Measurements from ENCODE around the gene IQCC.

IQCC gene

DNA sequence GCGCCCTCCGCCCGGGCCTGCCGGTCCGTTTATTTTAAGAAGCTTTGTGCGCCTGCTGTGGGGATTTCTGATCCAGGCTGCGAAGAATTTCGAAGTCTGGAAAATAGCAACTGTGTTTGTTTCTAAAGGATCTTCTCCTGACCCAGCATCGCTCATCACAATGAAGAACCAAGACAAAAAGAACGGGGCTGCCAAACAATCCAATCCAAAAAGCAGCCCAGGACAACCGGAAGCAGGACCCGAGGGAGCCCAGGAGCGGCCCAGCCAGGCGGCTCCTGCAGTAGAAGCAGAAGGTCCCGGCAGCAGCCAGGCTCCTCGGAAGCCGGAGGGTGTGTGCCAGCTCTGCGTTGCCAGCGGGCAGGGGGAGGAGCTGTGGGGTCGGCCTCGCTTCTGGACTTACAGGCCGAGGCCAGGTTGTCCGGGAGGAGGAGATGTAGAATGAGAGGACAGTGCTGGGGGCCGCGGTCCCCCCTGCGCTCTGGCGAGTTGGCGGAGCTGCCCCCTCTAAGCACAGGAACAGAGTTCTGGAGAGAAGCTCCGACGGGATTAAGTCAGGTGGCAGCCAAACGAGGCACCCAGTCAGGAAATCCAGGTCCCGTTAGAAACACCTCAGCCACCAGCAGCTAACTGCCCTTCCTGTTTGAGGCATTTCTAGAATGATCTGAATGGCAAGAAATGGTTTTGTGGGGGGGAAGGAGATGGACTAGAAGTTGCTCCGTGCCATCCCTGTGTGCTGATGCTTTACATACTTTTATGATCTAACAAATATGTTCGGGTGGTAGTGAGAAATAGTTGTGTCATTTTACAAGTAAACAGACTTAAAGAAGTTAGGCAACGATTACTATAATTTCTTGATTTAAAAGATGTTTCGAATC, 25.0 kb upstream of the IQCC start:
- DNase-seq (ENCODE audit: insufficient read length, low spot score): peak; percentile 35
- TF ChIP-seq SPI1 (IDR thresholded peaks at IDR 0.05; ENCODE audit: low read depth, low read length) (0 out of 2 replicates have a peak, but pooled peaks have one; percentile 4), TAF1 (IDR thresholded peaks at IDR 0.05; ENCODE audit: low read depth, low read length) (no peak), PAX5 (IDR thresholded peaks at IDR 0.05; ENCODE audit: insufficient read depth, low read length, severe bottlenecking) (no peak), POLR2A (IDR thresholded peaks at IDR 0.05; ENCODE audit: low read depth, low read length) (no peak), POU2F2 (IDR thresholded peaks at IDR 0.05; ENCODE audit: low read depth, low read length) (no peak)
- no peak for FAIRE-seq

DNA sequence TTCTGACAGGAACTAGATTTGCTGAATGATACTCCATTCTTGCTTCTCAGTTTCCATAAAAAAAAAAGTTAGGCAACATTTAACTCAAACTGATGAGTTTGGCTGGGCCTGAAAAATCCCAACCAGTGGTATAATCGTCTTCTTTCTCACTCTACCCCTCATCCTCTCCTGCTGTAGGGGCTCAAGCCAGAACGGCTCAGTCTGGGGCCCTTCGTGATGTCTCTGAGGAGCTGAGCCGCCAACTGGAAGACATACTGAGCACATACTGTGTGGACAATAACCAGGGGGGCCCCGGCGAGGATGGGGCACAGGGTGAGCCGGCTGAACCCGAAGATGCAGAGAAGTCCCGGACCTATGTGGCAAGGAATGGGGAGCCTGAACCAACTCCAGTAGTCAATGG, 24.4 kb upstream of the IQCC start:
- no peak for TF ChIP-seq POLR2AphosphoS5 (IDR thresholded peaks at IDR 0.05; ENCODE audit: low read depth, low read length)
- TF ChIP-seq SPI1 (IDR thresholded peaks at IDR 0.05; ENCODE audit: low read depth, low read length): no peak
- no peak for TF ChIP-seq TAF1 (IDR thresholded peaks at IDR 0.05; ENCODE audit: low read depth, low read length)
- TF ChIP-seq PAX5 (IDR thresholded peaks at IDR 0.05; ENCODE audit: insufficient read depth, low read length, severe bottlenecking): no peak
- TF ChIP-seq POLR2A (IDR thresholded peaks at IDR 0.05; ENCODE audit: low read depth, low read length): no peak
- TF ChIP-seq POU2F2 (IDR thresholded peaks at IDR 0.05; ENCODE audit: low read depth, low read length): no peak
- DNase-seq (ENCODE audit: insufficient read length, low spot score) (no peak), FAIRE-seq (no peak)

DNA sequence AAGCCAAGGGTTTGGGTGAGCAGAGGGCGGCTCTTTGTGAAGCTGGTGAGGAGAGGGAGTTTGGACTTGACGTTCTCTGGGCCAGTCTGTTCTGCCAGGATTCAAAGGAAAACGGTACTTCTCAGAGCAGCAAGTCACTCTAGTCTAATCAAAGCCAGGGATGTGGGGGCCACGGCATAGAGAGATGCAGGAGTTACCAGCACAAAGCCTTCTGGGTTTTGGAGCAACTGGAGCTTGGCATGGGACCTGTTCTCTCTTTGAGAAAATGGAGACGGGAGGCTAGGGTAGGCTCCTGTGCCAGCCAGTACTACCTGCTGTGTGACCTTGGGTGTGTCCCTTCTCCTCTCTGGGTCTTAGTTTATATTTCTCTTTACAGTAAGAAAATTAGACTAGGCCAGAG, 23.9 kb upstream of the IQCC start:
- DNase-seq (ENCODE audit: insufficient read length, low spot score): no peak
- TF ChIP-seq POLR2AphosphoS5 (IDR thresholded peaks at IDR 0.05; ENCODE audit: low read depth, low read length) (no peak), POU2F2 (IDR thresholded peaks at IDR 0.05; ENCODE audit: low read depth, low read length) (no peak), PAX5 (IDR thresholded peaks at IDR 0.05; ENCODE audit: insufficient read depth, low read length, severe bottlenecking) (no peak), SPI1 (IDR thresholded peaks at IDR 0.05; ENCODE audit: low read depth, low read length) (no peak), TAF1 (IDR thresholded peaks at IDR 0.05; ENCODE audit: low read depth, low read length) (no peak), POLR2A (IDR thresholded peaks at IDR 0.05; ENCODE audit: low read depth, low read length) (no peak)
- no peak for FAIRE-seq

DNA sequence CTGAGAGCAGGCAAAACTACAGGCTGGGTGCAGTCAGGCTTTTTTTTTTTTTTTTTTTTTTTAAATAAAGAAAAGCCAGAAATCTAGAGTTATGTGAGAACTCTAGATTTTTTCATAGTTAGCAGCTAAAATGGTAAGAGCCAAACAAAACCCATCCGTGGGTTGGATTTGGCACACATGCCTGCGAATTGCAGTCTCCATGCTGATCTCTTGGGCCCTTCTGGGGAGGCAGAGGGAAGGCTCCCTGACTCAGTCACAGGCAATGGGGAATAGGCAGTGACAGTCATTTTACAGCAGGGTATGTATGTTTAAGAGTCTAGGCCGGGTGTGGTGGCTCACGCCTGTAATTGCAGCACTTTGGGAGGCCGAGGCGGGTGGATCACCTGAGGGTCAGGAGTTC, 23.4 kb upstream of the IQCC start:
- no peak for FAIRE-seq
- DNase-seq (ENCODE audit: insufficient read length, low spot score): no peak
- TF ChIP-seq PAX5 (IDR thresholded peaks at IDR 0.05; ENCODE audit: insufficient read depth, low read length, severe bottlenecking): no peak
- no peak for TF ChIP-seq TAF1 (IDR thresholded peaks at IDR 0.05; ENCODE audit: low read depth, low read length)
- TF ChIP-seq SPI1 (IDR thresholded peaks at IDR 0.05; ENCODE audit: low read depth, low read length): no peak
- no peak for TF ChIP-seq POU2F2 (IDR thresholded peaks at IDR 0.05; ENCODE audit: low read depth, low read length)
- no peak for TF ChIP-seq POLR2AphosphoS5 (IDR thresholded peaks at IDR 0.05; ENCODE audit: low read depth, low read length)
- TF ChIP-seq POLR2A (IDR thresholded peaks at IDR 0.05; ENCODE audit: low read depth, low read length): no peak

DNA sequence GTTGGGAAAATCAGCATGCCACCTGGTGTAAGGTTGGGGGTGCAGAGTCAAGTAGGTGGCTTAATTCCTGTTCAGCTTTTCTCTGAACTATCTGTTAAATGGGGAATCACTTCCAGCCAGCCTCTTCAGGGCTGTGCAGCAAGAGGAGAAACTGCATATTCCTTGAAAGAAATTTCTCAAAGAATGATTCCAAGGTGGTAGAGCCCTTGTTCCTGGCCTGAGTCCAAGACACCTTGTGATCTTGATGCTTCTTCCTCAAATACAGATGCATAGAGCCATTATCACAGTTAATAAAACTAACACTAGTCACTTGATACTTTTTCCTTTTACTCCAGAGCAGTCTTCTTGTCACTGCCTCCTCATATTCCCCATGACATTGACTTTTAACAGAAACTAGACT, 20.8 kb upstream of the IQCC start:
- TF ChIP-seq POLR2AphosphoS5 (IDR thresholded peaks at IDR 0.05; ENCODE audit: low read depth, low read length) (no peak), PAX5 (IDR thresholded peaks at IDR 0.05; ENCODE audit: insufficient read depth, low read length, severe bottlenecking) (no peak), SPI1 (IDR thresholded peaks at IDR 0.05; ENCODE audit: low read depth, low read length) (no peak), POU2F2 (IDR thresholded peaks at IDR 0.05; ENCODE audit: low read depth, low read length) (no peak), POLR2A (IDR thresholded peaks at IDR 0.05; ENCODE audit: low read depth, low read length) (no peak), TAF1 (IDR thresholded peaks at IDR 0.05; ENCODE audit: low read depth, low read length) (no peak)
- FAIRE-seq (no peak), DNase-seq (ENCODE audit: insufficient read length, low spot score) (no peak)

DNA sequence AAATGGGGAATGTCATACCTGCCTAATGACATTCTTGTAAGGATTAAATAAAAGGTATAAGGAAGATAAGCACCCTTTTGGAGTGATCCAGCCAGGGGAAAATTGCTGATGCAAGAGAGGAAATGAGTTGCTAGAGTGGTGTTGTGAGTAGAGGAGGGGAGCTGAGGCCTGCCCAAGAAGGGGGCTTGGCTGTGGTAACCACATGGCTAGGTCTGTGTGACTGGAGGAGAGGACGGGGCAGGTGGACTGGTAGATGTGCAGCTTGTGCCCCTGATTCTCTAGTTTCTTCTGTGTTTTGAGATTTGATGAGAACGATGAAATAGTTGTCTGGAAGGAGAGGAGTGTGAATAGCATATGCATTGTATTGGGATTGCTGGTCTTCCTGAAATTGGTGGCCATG, 19.4 kb upstream of the IQCC start:
- TF ChIP-seq PAX5 (IDR thresholded peaks at IDR 0.05; ENCODE audit: insufficient read depth, low read length, severe bottlenecking) (no peak), POLR2A (IDR thresholded peaks at IDR 0.05; ENCODE audit: low read depth, low read length) (no peak), POU2F2 (IDR thresholded peaks at IDR 0.05; ENCODE audit: low read depth, low read length) (no peak), POLR2AphosphoS5 (IDR thresholded peaks at IDR 0.05; ENCODE audit: low read depth, low read length) (no peak), TAF1 (IDR thresholded peaks at IDR 0.05; ENCODE audit: low read depth, low read length) (no peak), SPI1 (IDR thresholded peaks at IDR 0.05; ENCODE audit: low read depth, low read length) (no peak)
- no peak for DNase-seq (ENCODE audit: insufficient read length, low spot score)
- FAIRE-seq: no peak

DNA sequence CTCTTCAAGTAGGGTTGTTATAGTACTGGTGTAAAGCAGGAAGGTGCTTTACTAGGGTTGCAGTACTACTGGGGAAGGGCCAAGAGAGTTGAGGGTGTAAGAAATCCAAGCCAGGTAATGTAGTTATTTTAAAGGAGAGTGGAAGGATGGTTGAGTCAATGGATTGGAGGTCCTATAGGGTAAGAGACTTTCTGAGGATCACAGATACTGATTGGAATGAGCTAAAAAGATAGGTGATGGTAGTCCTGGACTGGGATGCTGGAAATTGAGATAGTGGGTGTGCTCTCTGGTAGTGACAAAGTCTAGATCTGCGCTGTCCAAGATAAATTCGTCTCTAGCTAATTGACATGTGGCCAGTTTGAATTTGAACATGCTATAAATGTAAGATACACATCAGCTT, 19.0 kb upstream of the IQCC start:
- no peak for FAIRE-seq
- no peak for DNase-seq (ENCODE audit: insufficient read length, low spot score)
- no peak for TF ChIP-seq POLR2AphosphoS5 (IDR thresholded peaks at IDR 0.05; ENCODE audit: low read depth, low read length)
- no peak for TF ChIP-seq POU2F2 (IDR thresholded peaks at IDR 0.05; ENCODE audit: low read depth, low read length)
- TF ChIP-seq TAF1 (IDR thresholded peaks at IDR 0.05; ENCODE audit: low read depth, low read length): no peak
- no peak for TF ChIP-seq POLR2A (IDR thresholded peaks at IDR 0.05; ENCODE audit: low read depth, low read length)
- no peak for TF ChIP-seq PAX5 (IDR thresholded peaks at IDR 0.05; ENCODE audit: insufficient read depth, low read length, severe bottlenecking)
- no peak for TF ChIP-seq SPI1 (IDR thresholded peaks at IDR 0.05; ENCODE audit: low read depth, low read length)

DNA sequence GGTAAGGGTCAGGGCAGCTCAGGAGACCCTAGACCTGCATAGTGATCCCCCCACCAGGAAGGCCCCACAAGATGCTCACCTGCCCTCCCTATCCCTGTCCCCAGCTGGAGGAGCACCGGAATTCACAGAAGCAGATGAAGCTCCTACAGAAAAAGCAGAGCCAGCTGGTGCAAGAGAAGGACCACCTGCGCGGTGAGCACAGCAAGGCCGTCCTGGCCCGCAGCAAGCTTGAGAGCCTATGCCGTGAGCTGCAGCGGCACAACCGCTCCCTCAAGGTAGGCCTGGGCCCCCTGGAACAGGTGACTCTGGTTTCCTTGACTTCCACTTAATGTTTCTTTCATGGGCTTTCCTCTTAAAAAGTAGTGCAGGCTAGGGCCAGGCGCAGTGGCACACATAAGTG, 17.6 kb upstream of the IQCC start:
- no peak for DNase-seq (ENCODE audit: insufficient read length, low spot score)
- no peak for FAIRE-seq
- no peak for TF ChIP-seq TAF1 (IDR thresholded peaks at IDR 0.05; ENCODE audit: low read depth, low read length)
- no peak for TF ChIP-seq POU2F2 (IDR thresholded peaks at IDR 0.05; ENCODE audit: low read depth, low read length)
- TF ChIP-seq POLR2A (IDR thresholded peaks at IDR 0.05; ENCODE audit: low read depth, low read length): no peak
- no peak for TF ChIP-seq PAX5 (IDR thresholded peaks at IDR 0.05; ENCODE audit: insufficient read depth, low read length, severe bottlenecking)
- no peak for TF ChIP-seq SPI1 (IDR thresholded peaks at IDR 0.05; ENCODE audit: low read depth, low read length)
- no peak for TF ChIP-seq POLR2AphosphoS5 (IDR thresholded peaks at IDR 0.05; ENCODE audit: low read depth, low read length)

DNA sequence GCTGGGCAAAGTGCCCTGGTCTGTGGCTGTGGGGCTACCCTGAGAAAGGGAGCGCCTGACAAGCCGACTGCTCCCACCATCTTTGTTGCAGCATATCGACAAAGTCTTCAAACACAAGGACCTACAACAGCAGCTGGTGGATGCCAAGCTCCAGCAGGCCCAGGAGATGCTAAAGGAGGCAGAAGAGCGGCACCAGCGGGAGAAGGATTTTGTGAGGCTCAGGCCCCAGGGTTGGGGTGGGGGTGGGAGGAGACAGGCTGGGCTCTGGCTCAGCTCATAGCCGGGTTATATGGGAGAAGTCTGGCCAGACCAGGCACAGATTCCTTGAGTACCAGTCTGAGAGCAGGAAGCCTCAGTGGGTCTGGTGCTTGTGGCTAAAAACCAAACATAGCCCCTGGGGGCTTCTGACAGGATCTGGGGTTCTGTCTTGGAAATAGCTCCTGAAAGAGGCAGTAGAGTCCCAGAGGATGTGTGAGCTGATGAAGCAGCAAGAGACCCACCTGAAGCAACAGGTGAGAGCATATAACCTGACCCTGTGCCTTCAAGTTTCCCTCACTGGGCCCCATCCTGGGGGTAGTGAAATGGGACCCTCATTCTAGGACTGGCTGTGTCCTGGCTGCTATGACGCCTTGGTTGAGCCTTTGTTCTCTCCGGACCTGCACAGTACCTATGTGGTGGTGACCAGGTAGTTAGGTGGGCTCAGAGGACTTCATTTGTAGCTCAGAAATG, 13.1 kb upstream of the IQCC start:
- TF ChIP-seq SPI1 (IDR thresholded peaks at IDR 0.05; ENCODE audit: low read depth, low read length) (no peak), POLR2A (IDR thresholded peaks at IDR 0.05; ENCODE audit: low read depth, low read length) (0 out of 2 replicates have a peak, but pooled peaks have one; percentile 20), POU2F2 (IDR thresholded peaks at IDR 0.05; ENCODE audit: low read depth, low read length) (no peak), PAX5 (IDR thresholded peaks at IDR 0.05; ENCODE audit: insufficient read depth, low read length, severe bottlenecking) (no peak)
- no peak for DNase-seq (ENCODE audit: insufficient read length, low spot score)
- FAIRE-seq: no peak
